ENCODE measurements around the gene TBC1D22A.

TBC1D22A gene

DNA sequence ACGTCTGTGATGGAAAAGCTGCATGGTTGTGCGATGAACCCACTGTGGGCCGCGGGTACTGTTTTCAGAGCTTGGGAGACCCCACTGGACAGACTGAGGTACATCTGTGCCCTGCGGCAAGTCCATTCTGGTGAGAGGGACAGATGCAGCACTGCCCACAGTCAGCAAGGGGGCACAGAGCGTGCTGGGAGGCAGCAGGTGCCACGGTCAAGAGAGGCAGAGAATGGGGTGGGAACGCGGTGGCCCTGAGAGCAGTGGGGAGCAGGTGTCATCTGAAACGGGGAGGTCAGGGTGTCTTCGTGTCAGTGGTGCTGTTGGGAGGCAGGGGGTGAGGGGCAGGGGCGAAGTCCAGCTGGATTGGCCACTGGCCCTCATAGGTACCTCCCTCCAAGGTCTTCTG, 32.0 kb downstream of the TBC1D22A start:
- FAIRE-seq (no peak), DNase-seq (ENCODE audit: low spot score) (no peak)

- FAIRE-seq (no peak), DNase-seq (ENCODE audit: low spot score) (no peak)
These were observed 32.7 kb downstream of the TBC1D22A start for GRCh38 chr22:46795140-46795539.

DNA sequence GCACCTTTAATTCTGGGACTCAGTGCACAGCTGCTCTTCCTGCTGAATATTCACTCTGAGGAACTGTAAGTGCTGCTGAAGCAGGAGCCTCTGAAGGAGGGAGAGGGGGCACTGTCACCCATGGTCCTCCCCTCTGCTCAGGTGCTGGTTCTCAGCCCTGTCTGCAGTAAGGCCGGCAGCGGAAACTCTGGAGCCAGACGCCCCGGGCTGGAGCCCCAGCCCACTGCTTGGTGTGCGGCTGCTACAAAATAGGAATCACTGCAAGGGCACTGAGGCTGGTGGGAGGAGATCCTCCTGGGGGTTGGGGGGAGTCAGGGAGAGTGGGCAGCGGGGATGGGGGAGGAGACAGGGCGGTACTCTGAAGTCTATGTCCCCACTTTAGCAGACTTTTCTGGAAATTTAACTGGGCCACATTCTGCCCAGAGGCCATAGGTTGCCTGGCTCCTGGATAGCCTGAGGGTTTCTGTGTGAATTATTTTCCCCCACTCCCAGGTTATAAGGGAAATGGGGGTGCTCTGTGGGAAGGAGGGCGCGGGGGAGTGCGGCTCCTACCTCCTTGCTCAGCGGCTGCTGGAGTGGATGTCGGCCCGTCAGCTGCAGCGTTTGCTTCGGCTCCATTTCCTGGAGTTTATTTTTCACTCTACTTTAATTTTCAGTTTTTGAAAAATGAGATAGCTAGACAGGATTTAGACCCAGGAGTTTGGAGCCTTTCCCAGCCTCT, 33.6 kb downstream of the TBC1D22A start:
- FAIRE-seq = no peak
- no peak for DNase-seq (ENCODE audit: low spot score)

DNA sequence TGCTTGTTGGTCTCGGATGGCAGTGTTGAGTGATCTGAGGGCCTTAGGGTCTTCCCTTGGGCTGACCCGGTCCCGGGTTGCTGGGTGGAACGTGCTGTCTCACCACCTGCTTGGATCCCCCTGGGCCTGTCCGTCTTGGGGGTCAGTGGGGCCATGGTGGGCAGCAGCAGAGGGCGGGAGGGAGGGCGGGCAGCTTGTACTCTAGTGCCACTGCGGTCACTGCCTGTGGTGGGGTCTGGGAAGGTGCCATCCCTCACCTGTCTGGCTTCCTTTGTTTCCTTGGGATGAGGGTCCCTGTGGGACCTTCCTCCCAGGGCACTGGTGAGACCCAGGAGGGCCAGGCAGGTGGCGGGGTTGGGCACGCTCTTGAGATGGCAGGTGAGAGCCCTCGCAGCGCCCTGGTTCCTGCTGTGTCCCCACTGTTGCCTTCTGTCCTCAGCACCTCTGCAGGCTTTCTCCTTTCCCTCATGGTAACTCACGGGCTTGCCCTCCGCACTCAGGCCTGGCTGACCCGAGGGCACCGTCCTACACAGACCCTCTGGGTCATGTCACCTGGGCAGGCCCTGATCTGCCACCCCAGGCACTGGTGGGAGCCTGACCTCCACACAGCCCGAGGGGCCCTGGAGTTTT, 34.2 kb downstream of the TBC1D22A start:
- FAIRE-seq = no peak
- no peak for DNase-seq (ENCODE audit: low spot score)

GRCh38 chr22:46797355-46797754, 34.9 kb downstream of the TBC1D22A start:
- DNase-seq (ENCODE audit: low spot score) = no peak
- FAIRE-seq = no peak

GRCh38 chr22:46798041-46798365, 35.6 kb downstream of the TBC1D22A start:
- no peak for FAIRE-seq
- DNase-seq (ENCODE audit: low spot score) = no peak

GRCh38 chr22:46798366-46799350, 36.2 kb downstream of the TBC1D22A start:
- FAIRE-seq = no peak
- DNase-seq (ENCODE audit: low spot score) = peak; percentile 40

DNA sequence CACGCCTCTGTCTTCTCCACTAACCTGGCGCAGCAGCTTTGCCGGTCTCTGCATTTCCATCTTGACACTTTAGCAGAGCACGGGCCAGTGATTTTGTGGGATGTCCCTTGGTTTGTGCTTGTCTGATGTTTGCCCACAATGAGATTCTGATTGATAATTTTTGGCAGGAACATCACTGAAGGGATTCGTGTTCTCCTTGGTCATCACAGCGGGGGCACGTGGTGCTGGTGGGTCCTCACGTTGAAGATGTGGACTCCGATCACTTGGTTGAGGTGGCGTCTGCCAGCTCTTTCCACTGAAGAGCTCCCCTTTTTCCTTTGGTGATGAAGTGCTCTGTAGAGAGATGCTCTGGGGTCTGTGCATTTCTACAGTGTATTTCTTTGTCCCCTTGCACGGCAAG, 37.2 kb downstream of the TBC1D22A start:
- DNase-seq (ENCODE audit: low spot score) (no peak), FAIRE-seq (no peak)

GRCh38 chr22:46800102-46800857, 37.8 kb downstream of the TBC1D22A start:
- FAIRE-seq (no peak), DNase-seq (ENCODE audit: low spot score) (no peak)

DNA sequence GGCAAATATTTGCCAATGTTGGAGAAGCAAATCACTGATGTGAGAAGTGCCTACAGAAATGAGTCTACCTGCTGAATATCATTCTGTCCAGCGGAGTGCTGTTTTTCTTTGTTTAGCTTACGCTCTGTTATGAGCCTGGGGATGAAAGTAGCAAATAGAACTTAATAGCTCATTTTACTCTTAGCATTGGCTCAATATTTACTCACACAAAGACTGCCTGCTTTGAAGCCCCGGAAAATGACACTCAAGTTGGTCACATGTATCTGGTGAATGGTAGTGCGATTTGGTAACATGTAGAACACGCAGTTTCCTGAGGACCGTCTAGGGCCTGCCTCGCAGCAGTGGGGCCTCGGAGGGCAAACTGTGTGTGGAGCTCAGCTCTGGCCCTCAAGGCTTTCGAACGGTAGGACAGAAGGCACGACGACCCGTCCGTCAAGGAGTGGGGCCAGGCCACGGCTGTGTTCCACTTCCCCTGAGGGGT, 38.9 kb downstream of the TBC1D22A start:
- no peak for FAIRE-seq
- DNase-seq (ENCODE audit: low spot score) = no peak

DNA sequence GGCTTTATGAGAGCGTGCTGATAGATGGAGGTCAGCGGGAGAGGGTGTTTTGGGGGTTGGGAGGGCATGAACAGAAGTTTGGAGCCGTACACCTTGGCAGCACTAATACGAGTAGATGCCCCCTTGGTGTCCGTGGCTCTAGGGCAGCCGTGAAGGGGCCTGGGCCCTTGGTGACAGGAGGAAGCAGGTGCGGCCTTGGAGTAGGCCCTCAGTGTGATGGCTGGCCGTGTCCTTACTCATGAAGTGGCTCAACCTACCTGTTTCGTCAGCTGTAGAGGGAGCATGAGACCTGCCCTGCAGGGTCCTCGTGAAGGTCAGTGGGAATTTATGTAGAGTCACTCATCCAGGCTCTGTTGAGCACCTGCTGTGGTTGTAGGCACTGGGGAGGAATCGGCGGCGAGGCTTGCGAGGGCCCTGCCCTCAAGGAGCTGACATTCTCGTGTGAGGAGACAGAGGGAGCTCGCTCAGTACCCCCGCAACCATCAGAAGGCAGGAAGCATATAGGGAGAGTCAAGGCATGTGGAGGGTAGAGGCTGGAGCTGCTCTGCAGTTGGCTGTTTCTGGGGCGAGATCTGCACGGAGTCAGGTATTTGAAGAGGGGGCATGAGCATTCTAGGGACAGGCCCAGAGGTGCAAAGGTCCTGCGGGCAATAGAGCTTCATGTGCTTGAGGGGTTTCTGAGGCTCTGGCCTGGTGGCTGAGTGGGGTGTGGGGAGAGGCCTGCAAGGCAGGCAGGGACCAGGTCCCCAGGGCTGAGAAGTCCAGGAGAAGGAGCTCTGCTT, 39.6 kb downstream of the TBC1D22A start:
- FAIRE-seq = no peak

DNA sequence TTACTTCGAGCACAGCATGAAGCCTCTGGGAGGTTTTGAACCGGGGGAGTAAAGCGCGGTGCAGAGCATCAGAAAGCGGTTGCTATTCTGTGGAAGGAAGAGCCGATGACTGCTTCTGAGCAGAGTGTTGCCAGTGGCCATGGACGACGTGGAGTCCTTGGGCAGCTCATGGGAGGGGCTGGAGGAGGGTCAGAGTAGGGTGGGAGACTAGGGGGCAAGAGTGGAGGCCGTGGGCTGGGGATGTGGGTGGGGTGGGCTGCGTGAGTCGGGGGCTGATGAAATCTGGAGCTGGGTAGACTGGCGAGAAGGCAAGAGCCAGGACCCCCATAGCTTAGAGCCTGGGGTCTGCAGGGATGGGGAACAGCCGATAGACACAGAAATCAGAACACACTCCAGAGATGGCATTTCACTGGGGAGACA, 40.2 kb downstream of the TBC1D22A start:
- no peak for FAIRE-seq
- no peak for DNase-seq (ENCODE audit: low spot score)

More for the DNA sequence above, 39.6 kb downstream of the TBC1D22A start:
- no peak for DNase-seq (ENCODE audit: low spot score)

GRCh38 chr22:46803031-46803880, 40.8 kb downstream of the TBC1D22A start:
- no peak for FAIRE-seq
- DNase-seq (ENCODE audit: low spot score) = no peak

GRCh38 chr22:46803936-46804335, 41.5 kb downstream of the TBC1D22A start:
- FAIRE-seq (no peak), DNase-seq (ENCODE audit: low spot score) (no peak)

DNA sequence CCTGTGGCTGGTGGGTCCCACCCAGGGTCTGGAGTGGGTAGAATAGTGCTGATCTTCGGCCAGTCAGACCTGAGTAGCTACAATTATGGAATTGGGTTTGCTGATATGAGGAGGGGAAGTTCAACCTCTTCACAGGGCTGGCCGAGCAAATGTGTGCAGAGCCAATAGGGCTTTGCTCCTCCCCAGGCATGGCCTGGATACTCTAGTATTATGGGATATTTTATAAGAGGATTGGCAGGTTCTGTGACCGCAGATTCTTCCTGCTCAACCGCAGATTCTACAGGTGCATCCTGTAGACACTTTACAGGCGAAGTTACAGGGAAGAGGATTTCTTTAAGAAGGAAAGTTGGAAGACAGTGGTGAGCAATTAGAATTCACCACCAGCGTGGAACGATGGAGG, 44.3 kb downstream of the TBC1D22A start:
- DNase-seq (ENCODE audit: low spot score) (no peak), FAIRE-seq (no peak)

DNA sequence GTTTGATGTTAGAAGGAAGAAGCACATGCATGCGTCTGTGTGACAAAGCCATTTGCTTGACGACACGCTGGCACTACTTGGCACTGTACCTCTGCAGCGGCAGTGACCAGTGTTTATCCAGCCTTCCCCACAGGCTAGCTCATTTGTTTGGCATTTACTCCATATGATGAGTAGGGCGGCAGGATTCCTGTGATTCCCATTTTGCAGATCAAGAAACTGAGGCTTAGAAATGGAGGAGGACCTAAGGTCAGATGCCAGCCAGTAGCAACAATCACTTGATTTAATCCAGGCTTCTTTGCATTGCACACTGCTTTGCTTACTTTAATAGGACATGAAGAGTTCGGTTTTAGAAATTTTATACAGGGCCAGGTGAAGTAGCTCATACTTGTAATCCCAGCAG, 45.0 kb downstream of the TBC1D22A start:
- no peak for DNase-seq (ENCODE audit: low spot score)
- no peak for FAIRE-seq

DNA sequence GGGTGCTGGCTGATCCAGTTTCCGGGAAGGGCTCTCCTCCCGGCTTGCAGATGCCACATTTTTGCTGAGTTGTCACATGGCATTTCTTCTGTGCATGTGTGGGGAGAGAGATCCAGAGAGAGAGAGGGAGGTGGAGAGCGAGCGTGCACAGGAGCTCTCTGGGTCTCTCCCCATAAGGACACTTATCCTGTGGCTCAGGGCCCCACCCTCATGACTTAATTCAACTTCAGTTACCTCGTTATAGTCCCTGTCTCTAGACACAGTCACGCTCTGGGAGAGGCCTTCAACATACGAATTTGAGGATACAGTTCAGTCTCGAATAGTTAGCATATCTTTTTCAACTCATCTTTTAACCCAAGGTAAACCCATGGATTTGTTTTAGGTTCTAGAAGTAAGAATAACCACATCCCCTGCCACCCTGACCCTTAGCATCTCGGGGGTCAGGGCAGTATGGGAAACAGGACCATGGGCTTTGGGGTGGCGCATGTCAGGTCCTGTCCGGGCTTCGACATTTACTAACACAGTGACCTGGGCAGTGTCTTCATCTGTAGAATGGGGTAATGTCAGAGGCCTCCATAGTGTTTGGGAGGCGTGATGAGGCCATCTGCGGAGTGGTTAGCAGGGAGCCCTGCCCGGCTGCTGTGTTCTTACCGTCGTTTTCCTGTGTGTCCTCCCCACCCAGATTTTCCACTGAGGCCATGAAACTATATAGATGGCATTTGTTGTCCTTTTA, 46.9 kb downstream of the TBC1D22A start:
- no peak for FAIRE-seq
- DNase-seq (ENCODE audit: low spot score) = no peak

DNA sequence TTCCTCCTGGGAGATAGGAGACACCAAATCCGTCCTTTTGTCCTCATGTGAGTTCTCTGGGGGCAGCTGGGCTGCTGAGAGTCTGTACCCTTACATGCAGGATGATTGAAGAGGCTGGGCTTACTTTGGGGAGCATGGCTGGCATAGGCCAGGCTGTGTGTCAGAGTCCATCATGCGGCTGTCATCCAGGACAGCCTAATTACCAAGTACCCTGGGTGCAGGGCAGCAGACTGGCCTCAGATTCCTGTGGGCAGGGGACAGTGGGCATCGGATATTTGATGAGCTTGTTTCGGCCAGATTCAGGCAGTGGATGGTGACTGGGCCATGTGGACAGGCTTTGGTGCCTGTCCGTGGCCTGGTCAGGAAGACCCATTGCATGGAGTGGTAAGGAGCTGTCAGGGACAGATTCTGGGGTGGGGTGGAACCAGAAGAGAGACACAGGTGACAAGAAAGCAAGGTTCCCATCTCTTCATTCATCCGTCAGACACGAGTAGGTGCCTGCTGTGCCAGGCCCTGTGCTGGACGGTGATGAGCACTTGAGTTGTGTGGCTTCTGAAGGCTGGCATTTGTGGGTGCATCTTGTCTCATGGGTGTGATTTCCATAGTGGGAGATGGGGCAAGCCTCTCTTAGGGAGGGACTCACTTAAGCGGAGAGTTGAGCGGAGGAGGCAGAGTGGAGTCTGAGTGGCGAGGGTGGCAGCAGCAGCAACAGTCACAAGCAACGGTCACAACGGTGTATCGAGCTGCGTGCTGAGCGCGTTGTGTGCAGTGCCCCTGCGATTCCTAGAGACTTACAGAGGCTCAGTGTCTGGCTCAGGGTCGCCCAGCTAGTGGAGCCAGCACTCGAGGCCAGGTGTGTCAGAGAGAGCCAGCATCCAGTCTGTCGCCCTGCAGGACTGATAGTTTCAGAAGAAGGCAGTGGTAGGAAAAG, 48.7 kb downstream of the TBC1D22A start:
- FAIRE-seq (no peak), DNase-seq (ENCODE audit: low spot score) (no peak)
